GM12873 (cell line): ENCODE measurements around the gene FAH.

Source experiments
- TF ChIP-seq, protein P1 (sequence below): IDR thresholded peaks from 2 replicates; pipeline ENCODE4 v1.5.1; 2012; ENCODE audit warnings: low read depth, mild to moderate bottlenecking, moderate library complexity, low read length, control low read depth; ENCODE audit not compliant: insufficient read depth; ENCODE audit errors: missing control alignments

FAH gene

DNA sequence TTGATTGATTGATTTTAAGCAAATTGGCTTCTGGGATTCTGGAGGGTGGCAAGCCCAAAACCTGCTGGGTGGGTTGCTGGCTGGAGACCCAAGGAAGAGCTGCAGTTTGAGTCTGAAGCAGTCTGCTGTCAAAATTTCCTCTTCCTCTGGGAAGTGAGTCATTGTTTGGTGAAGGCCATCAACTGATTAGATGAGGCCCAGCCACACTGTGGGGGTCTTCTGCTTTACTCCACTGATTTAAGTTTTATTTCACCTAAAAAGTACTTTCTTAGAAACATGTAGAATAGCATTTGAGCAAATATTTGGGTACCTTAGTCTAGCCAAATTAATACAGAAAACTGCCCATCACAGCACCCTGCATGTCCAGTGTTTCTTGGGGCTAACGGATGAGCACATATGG is 33.8 kb downstream of the FAH start:
- TF ChIP-seq, protein P1, sequence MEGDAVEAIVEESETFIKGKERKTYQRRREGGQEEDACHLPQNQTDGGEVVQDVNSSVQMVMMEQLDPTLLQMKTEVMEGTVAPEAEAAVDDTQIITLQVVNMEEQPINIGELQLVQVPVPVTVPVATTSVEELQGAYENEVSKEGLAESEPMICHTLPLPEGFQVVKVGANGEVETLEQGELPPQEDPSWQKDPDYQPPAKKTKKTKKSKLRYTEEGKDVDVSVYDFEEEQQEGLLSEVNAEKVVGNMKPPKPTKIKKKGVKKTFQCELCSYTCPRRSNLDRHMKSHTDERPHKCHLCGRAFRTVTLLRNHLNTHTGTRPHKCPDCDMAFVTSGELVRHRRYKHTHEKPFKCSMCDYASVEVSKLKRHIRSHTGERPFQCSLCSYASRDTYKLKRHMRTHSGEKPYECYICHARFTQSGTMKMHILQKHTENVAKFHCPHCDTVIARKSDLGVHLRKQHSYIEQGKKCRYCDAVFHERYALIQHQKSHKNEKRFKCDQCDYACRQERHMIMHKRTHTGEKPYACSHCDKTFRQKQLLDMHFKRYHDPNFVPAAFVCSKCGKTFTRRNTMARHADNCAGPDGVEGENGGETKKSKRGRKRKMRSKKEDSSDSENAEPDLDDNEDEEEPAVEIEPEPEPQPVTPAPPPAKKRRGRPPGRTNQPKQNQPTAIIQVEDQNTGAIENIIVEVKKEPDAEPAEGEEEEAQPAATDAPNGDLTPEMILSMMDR: no peak

DNA sequence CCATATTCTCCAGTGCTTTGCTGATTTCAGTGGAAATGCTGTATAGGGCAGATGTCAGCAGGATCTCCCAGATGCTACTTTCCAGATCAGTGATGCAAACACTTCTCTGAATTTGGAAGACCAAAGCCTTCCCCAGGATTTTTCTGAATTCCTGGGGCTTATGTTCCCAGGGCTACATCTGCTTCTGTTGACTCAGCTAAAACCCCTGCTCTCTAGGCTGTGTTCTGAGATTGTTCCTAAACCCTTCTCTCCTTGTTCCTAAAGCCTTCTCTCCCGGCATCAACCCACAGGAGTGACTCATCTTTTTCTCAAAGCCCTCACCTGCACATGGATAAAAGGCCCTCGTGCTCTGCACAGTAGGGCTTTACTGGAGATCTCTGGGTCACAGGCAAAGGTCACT is 35.5 kb downstream of the FAH start:
- TF ChIP-seq, protein P1: no peak

DNA sequence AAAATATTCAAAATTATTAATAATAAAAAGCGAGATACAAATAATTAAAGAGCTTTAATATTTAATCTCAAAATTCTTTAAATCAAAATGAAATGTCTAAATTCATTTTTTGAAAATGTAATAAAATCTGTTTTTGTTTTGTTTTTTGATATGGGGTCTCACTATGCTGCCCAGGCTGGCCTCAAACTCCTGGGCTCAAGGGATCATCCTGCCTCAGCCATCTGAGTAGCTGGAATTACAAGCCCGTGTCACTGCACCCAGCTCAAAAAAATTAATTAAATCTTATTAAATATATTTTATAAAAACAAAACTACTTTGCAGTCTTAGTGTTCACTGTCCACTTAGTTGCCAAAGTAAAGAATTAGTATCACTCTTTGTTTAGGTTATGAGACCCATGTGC is 38.4 kb downstream of the FAH start:
- TF ChIP-seq, protein P1: no peak

DNA sequence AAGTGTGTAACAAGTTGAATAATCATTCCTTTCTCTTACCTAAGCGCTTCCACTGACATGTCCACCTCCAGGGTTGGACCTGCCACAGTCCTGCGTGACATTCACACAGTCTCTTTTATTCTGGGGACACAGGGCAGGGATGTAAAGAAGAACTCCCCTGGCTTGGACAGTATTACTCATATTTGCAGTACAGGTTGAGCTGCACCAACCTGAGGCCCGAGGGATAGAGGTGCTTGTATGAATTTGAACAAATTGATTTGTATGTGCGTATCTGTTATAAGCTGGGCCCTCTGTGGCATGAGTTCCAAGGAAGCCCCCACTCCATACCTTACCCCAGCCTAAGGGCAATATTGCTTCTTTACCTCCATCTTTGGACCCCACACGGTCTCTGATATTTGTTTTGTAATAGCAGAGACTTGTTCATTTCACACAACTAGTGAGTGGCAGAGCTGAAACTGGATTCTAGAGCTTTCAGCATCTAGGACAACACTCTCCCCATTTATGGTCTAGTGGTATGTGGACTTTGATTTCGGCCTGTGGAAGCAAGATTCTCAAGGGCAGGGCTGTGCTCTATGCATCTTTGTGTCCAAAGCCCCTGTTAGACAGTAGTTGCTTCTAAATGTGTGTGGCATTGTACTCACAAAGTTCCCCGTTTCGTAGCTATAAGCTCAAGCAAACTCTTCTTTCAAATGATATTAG is 39.2 kb downstream of the FAH start:
- TF ChIP-seq, protein P1: no peak

DNA sequence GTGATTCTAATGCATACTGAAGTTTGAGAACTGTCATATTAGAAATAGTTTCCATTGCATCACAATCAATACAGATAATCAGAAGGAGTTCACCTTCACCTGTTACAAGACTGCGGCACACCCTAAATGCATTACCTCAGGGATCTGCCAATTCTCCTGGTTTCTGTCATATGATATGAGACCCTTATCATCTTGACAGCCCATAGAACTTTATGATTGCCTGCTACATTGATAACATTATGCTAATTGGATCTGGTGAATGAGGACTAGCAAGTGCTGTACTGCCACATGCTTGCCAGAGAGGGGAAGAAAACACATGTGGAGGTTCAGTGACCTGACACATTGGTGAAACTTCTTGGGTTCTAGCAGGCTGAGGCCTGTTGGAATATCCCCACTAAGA is 41.4 kb downstream of the FAH start:
- TF ChIP-seq, protein P1: no peak

DNA sequence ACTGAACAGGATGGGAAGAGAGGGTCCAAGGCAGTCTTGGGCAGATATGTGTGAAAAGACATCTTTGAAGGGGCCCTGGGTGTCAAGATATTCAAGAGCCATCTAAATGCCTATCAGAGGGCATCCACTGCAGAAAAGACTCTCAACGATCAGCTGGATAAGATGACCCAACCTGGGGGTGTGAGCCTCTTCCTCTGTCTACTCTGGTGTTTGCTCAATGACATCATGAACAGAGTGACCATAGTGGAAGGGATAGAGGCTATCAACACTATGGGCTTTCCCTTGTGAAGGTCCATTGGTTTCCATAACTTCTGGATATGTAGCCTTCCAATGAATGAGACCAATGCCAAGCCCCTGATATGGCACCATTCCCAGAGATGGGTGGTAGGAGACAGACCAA is 42.1 kb downstream of the FAH start:
- TF ChIP-seq, protein P1: no peak

DNA sequence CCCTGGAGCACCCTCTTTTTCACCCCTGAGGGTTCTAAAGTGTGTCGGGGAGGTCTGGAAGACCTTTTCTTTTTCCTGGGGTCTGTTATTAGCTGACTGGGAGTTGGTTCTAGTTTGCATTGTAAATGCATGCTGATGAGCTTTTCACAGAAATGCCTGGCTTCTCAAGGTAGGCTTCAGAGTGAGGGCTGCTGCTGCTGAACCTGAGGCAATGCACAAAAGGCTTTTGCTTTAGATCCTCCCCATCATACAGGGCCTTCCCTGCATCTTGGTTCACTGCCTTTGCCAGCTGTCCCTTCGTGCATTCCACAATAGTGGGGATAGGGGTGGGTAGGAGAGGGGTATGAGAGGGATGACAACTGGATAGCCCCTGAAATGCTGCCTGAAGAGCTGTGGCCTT is 46.6 kb downstream of the FAH start:
- TF ChIP-seq, protein P1: no peak
